WI38 (cell line): ENCODE results near the gene AGBL5.
"Not testable (repeated sequence)": the region's sequence is repeated elsewhere in the genome, so short reads cannot be mapped to it uniquely, and the experiment has no call there.

Source experiments
- H3K4me3 ChIP-seq: 2 replicates; pipeline ENCODE4 v1.5.1; 2011; ENCODE audit warnings: low read depth, mild to moderate bottlenecking, control low read depth, low read length
- TF ChIP-seq, protein P1 (sequence below): IDR thresholded peaks from 2 replicates; pipeline ENCODE4 v1.5.1; 2012; ENCODE audit warnings: low read depth, mild to moderate bottlenecking, control low read depth, low read length

The AGBL5 gene

DNA sequence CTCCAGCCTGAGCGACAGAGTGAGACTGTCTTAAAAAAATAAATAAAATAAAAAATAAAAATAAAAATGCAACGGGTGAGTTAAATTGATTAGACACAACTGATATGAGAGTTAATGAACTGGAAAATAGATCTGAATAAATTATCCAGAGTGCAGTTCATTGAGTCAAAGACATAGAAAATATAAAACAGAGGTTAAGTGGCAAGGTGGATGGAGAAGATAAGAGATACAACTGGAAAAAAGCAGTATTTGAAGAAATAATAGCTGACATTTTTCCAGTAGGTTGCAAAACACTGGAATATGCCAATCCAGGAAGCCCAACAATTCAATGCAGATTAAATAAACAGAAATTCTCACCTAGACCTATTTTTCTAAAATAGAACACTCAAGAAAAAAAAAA lies 56.8 kb downstream of the AGBL5 start:
- TF ChIP-seq, protein P1, sequence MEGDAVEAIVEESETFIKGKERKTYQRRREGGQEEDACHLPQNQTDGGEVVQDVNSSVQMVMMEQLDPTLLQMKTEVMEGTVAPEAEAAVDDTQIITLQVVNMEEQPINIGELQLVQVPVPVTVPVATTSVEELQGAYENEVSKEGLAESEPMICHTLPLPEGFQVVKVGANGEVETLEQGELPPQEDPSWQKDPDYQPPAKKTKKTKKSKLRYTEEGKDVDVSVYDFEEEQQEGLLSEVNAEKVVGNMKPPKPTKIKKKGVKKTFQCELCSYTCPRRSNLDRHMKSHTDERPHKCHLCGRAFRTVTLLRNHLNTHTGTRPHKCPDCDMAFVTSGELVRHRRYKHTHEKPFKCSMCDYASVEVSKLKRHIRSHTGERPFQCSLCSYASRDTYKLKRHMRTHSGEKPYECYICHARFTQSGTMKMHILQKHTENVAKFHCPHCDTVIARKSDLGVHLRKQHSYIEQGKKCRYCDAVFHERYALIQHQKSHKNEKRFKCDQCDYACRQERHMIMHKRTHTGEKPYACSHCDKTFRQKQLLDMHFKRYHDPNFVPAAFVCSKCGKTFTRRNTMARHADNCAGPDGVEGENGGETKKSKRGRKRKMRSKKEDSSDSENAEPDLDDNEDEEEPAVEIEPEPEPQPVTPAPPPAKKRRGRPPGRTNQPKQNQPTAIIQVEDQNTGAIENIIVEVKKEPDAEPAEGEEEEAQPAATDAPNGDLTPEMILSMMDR, result no peak

DNA sequence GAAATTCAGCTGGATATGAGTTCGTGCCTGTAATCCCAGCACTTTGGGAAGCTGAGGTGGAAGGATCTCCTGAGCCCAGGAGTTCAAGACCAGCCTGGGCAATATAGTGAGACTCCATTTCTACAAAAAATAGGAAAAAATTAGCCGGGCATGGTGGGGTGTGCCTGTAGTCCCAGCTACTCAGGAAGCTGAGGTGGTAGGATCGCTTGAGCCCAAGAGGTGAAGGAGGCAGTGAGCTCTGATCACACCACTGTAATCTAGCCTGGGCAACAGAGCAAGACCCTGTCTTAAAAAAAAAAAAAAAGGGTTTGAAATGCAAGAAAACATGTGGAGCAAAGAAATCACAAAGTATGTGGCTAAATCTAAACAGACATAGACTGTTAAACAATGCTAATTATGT lies 57.6 kb downstream of the AGBL5 start:
- TF ChIP-seq, protein P1, result no peak
- no peak overlapping the region for H3K4me3 ChIP-seq

More for the DNA sequence above, 56.8 kb downstream of the AGBL5 start:
- H3K4me3 ChIP-seq, result no peak overlapping the region

DNA sequence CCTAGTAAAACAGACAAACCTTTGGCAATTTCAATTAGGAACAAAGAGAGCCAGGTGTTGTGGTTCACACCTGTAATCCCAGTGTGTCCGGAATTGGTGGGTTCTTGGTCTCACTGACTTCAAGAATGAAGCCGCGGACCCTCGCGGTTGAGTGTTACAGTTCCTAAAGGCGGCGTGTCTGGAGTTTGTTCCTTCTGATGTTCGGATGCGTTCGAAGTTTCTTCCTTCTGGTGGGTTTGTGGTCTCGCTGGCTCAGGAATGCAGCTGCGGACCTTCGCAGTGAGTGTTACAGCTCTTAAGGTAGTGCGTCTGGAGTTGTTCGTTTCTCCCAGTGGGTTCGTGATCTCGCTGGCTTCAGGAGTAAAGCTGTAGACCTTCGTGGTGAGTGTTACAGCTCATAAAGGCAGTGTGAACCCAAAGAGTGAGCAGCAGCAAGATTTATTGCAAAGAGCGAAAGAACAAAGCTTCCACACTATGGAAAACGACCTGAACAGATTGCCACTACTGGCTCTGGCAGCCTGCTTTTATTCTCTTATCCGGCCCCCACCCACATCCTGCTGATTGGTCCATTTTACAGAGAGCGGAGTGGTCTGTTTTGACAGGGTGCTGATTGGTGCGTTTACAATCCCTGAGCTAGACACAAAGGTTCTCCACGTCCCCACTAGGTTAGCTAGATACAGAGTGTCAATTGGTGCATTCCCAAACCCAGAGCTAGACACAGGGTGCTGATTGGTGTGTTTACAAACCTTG lies 59.3 kb downstream of the AGBL5 start:
- H3K4me3 ChIP-seq, result not testable (repeated sequence)

DNA sequence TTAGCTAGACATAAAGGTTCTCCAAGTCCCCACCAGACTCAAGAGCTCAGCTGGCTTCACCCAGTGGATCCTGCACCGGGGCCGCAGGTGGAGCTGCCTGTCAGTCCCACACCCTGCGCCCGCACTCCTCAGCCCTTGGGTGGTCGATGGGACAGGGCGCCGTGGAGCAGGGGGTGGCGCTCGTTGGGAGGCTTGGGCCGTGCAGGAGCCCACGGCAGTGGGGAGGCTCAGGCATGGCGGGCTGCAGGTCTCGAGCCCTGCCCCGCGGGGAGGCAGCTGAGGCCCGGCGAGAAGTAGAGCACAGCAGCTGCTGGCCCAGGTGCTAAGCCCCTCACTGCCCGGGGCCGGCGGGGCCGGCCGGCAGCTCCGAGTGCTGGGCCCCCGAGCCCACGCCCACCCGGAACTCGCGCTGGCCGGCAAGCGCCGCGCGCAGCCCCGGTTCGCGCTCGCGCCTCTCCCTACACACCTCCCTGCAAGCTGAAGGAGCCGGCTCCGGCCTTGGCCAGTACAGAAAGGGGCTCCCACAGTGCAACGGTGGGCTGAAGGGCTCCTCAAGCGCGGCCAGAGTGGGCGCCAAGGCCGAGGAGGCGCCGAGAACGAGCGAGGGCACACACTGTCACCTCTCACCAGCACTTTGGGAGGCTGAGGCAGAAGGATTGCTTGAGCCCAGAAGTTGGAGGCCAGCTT lies 60.1 kb downstream of the AGBL5 start:
- not testable (repeated sequence) for H3K4me3 ChIP-seq

DNA sequence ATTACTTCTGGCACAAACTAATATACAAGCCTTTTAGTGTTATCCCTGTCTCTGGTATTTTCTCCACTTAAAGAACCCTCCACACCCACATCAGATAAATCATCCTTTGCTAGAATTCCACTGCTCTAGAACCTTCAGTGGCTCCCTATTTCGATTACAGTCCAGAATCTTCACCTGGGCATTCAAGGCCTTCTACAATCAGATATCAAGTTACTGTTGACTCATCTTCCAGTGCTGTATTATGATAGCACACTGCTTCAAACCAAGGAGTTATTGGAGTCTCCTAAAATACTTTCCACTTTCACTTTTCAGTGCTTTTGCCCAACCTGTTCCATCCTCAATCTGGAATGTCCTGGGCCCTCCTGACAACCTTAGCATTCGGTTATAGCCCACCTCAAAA lies 64.1 kb downstream of the AGBL5 start:
- TF ChIP-seq, protein P1, result no peak
- no peak overlapping the region for H3K4me3 ChIP-seq

DNA sequence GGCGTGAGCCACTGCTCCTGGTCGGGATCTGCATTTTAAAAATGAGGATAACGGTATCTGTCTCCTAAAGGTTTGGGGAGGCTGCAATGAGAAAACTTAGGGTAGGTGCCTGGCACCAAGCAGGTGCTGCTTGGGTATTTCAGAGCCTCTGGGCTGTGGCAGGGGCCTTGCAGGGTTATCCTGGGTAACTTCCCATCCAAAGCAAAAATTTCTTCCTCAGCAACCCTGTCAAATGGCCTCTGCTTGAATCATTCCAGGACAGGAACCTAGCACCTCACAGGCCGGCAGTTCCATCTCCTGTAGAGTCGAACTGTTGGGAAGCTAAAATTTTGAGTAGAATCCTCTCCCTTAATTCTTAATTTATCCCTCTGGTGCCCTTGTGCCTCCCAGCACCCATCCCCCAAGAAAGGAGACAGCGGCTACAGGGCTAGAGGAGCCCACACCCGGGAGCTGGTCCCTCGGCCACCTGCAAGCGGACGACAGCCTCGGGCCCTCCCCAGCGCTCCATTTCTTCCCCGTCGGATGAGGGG lies 66.6 kb downstream of the AGBL5 start:
- TF ChIP-seq, protein P1, result no peak
- H3K4me3 ChIP-seq, result no peak overlapping the region

DNA sequence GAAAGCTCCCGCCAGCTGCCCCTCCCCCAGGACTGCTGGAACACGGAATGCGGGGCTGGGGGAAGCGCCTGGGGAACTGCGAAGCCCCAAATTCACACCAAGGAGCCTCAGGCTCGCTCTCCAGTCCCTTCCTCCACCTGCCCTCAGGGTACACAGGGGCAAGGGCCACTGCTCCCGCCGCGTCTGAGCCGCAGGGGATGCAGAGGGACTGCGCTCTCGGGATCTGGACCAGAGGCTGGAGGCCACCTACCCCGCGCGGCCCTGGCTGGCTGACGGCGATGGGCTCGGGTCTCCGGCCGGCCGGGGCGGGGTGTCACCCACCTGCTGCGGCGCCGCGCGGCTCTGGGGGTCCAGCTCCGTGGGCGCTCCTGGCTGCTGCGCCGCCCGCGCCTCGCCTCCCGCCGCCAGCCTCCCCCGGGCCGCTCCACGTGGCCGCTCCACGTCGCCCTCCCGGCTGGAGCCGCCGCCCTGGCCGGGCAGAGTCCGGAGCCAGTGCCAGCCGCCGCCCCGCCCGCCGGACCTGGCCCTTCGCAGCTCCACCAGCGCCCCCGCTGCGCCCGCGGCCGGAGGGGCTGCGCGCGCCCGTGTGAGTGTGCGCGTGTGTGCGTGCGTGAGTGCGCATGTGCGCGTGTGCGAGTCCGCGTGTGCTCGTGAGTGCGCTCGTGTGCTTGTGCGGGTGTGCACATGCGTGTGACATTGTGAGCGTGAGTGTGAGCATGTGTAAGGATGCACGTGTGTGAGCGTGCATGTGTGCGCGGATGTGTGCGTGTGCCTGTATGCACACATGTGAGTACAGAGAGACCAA lies 67.3 kb downstream of the AGBL5 start, which contains the start of gene CGREF1:
TSS of gene CGREF1 (minus strand) at position 604 of the 805 bp plus-strand sequence. CDS start 14,762 bp downstream, outside the sequence.
- H3K4me3 ChIP-seq, result 0 out of 2 replicates have a peak within 1 kb of the TSS, but pooled peaks have one; percentile 9

DNA sequence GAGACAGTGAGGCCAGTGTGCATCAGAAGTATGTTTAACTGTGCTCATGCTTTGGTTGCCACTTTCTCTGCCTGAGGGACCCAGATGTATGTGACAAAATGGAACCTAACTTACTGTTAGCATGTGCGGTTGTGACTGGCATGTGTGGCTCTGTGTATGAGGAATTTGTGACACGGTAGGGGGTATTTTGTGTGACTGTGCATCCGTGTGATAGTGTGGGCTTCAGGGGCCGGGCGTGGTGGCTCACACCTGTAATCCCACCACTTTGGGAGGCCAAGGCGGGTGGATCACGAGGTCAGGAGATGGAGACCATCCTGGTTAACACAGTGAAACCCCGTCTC lies 67.8 kb downstream of the AGBL5 start:
- not testable (repeated sequence) for H3K4me3 ChIP-seq

More for the DNA sequence above, 67.3 kb downstream of the AGBL5 start, which contains the start of gene CGREF1:
- TF ChIP-seq, protein P1, result no peak
